Kidney epithelial cell (primary cell): ENCODE results near the gene ANKRD28. TPM values are rescaled to one million over a fixed set of nuclear protein-coding genes. Genes with fewer than 3 reads are reported as not detected.

ENCODE experiments used
- DNase-seq: peaks from one replicate; pipeline ENCODE4 v3.0.0-alpha.2; 2010; ENCODE audit warnings: low read depth
- H3K27me3 ChIP-seq: 2 replicates; pipeline ENCODE4 v1.6.0; 2011; ENCODE audit warnings: low read length; ENCODE audit not compliant: control insufficient read depth, insufficient read depth
- H3K36me3 ChIP-seq: 2 replicates; pipeline ENCODE4 v1.5.1; 2011; ENCODE audit warnings: low read length; ENCODE audit not compliant: control insufficient read depth, insufficient read depth
- H3K4me3 ChIP-seq: 2 replicates; pipeline ENCODE4 v1.5.1; 2011; ENCODE audit warnings: low read depth, mild to moderate bottlenecking, control low read depth, low read length
- CTCF ChIP-seq: IDR thresholded peaks from 2 replicates; pipeline ENCODE4 v1.5.1; 2011; ENCODE audit warnings: mild to moderate bottlenecking, moderate library complexity, low read length, control low read depth, inconsistent platforms; ENCODE audit not compliant: insufficient read depth, poor library complexity, severe bottlenecking
- total RNA-seq: library from RNA; depleted of rRNA; stranded (reverse); fragments of >200 nt; gene quantifications from 2 replicates; pipeline ENCODE4 v1.2.3, GENCODE V29; 2015

ANKRD28 gene
- total RNA-seq, 1 donor from 2014 or later = 27.4 TPM

GRCh38 chr3:15647611-15648167, 150.1 kb downstream of the ANKRD28 start:
- H3K27me3 ChIP-seq = no peaks in the 10 kb centered on the region
- no peak for TF ChIP-seq CTCF
- H3K36me3 ChIP-seq = no peaks in the 10 kb centered on the region
- H3K4me3 ChIP-seq = no peak overlapping the region
- DNase-seq = peak; percentile 78

GRCh38 chr3:15646851-15647511, 150.8 kb downstream of the ANKRD28 start:
- no peak overlapping the region for H3K4me3 ChIP-seq
- H3K36me3 ChIP-seq = no peaks in the 10 kb centered on the region
- TF ChIP-seq CTCF = no peak
- peak; percentile 96 for DNase-seq
- no peaks in the 10 kb centered on the region for H3K27me3 ChIP-seq

GRCh38 chr3:15645740-15646501, 151.9 kb downstream of the ANKRD28 start:
- no peak for TF ChIP-seq CTCF
- H3K36me3 ChIP-seq = no peaks in the 10 kb centered on the region
- no peaks in the 10 kb centered on the region for H3K27me3 ChIP-seq
- no peak overlapping the region for H3K4me3 ChIP-seq
- DNase-seq = peak; percentile 85

- DNase-seq = no peak
- no peak for TF ChIP-seq CTCF
- H3K27me3 ChIP-seq = no peaks in the 10 kb centered on the region
- H3K4me3 ChIP-seq = no peak overlapping the region
- H3K36me3 ChIP-seq = no peaks in the 10 kb centered on the region
Observed at GRCh38 chr3:15645246-15645645, 152.5 kb downstream of the ANKRD28 start.

- TF ChIP-seq CTCF = no peak
- Histone ChIP-seq H3K36me3 (no peaks in the 10 kb centered on the region), H3K4me3 (no peak overlapping the region), H3K27me3 (no peaks in the 10 kb centered on the region)
- DNase-seq = no peak
Observed at GRCh38 chr3:15638891-15639262, 158.9 kb downstream of the ANKRD28 start.
